NCI-H524 treated with DMSO at 0.1 percent for 48 hours (cell line): ENCODE measurements around the gene EIF3L.
A peak's percentile ranks its signal among the peaks of the same experiment; 100 is the strongest.
"Not testable (repeated sequence)": the region's sequence is repeated elsewhere in the genome, so short reads cannot be mapped to it uniquely, and the experiment has no call there.

ENCODE experiments used
- DNase-seq: peaks from one replicate; lab custom pipeline; 2025; lab: John Stamatoyannopoulos, UW

Gene EIF3L

DNA sequence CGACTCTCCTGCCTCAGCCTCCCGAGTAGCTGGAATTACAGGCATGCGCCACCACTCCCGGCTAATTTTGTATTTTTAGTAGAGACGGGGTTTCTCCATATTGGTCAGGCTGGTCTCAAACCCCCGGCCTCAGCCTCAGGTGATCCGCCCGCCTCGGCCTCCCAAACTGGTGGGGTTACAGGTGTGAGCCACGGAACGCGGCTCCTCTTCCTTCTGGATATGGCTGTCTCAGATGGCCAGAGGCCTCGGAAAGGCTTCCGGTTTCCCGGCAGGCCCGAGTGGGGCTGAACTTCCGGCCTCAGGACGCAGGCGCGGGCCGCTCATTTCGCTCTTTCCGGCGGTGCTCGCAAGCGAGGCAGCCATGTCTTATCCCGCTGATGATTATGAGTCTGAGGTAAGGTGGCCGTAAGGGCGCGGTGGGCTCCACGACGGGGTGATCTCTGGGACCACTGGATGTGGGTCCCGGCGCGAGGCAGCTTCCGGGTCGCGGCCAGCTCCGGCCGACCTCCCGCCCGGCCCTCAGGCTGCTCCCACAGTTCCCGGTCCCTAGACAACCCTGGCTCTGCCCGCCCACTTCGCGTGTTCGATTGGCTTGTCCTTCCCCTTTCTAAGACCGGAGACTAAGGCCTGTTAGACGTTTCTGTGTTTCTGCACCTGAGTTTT lies at the start of gene EIF3L:
Gene EIF3L (plus strand): TSS at position 331 of the 663 bp plus-strand sequence. CDS start 31 bp downstream, at position 362.
- DNase-seq: peak; percentile 45

DNA sequence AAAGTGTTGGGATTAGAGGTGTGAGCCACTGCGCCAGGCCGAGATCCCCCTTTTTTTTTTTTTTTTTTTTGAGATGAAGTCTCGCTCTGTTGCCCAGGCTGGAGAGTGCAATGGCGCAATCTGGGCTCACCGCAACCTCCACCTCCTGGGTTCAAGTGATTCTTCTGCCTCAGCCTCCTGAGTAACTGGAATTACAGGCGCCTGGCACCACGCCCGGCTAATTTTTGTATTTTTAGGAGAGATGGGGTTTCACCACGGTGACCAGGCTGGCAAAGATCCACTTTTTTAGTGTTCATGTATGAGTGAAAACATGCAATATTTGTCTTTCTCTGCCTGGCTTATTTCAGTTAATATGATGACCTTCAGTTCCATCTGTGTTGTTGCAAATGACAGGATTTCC lies 49.2 kb upstream of the EIF3L start:
- not testable (repeated sequence) for DNase-seq

DNA sequence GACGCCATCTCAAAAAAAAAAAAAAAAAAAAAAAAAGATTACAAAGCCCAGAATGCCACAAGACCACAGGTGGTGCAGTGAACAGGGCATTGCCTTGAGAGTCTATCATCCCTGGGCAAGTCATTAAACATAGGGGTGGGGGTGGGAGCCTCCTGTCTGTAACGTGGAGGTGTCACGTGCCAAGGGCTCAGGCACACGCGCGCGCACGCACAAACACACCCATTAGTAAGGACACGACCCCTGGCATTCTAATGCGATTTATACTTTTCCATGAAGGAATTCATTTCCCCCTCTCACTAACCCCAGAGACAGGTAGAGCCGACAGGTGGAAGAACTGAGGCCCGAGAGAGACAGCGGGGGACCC lies 47.3 kb upstream of the EIF3L start:
- no peak for DNase-seq

DNA sequence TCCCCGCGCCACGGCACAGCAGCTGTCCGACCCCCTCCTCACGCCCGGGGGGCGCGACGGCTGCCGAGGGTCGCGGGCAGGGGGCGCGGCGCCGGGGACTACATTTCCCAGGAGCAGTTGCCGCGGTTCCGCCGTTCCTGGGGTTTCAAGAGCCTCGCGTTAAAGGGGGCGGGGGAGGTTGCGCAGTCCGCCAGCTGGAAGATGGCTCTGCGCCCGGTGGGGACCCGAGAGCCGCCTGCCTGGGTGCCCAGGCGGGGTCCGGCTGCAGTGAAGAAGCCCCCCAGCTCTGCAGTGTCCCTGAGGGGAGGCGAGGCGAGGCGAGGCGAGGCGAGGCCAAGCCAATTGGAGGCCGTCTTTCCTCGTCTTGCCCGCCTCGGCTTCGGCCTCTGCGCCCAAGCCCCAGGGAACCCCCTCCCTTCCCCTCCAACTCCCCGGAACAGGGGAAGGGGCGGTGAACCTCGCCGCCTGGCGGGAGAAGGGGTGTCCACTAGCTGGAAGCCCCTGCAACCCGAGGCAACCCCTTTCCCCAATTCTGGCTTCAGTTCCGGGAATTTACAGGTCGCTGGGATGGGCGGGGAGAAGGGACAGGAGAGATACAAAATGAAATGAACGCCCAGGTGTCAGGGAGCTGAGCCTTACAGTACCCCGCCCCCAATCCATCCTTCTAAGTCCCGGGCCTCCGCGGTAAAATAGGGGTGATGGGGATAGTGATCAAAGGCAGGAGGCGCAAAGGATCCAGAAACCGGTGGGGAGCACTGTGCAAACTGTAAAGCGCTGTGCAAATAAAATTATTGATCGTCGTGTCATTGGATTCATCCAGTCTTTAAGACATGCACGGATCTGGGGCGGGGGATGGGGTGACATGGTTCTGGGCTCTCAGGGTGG lies 46.7 kb upstream of the EIF3L start:
- DNase-seq: no peak

DNA sequence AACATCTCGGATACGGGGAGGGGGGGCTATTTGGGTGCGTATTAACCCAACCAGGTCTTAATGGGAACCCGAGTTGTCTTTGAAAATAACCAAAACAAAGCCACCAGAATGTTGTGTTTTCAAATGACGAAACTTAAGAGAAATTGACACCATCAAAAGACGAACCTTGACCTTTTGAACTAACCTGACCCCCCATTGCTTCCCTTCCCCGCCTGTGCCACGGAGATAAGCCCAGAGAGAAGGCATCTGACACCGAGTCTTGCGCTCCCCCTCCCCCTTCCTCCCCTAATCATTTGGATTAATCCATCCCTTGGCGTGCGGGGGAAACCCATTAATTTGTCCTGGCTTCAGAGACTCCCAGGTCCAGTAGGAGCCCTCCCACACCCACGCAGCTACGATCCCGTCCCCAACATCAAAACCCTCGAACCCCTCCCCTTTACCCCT lies 46.0 kb upstream of the EIF3L start:
- DNase-seq: no peak

DNA sequence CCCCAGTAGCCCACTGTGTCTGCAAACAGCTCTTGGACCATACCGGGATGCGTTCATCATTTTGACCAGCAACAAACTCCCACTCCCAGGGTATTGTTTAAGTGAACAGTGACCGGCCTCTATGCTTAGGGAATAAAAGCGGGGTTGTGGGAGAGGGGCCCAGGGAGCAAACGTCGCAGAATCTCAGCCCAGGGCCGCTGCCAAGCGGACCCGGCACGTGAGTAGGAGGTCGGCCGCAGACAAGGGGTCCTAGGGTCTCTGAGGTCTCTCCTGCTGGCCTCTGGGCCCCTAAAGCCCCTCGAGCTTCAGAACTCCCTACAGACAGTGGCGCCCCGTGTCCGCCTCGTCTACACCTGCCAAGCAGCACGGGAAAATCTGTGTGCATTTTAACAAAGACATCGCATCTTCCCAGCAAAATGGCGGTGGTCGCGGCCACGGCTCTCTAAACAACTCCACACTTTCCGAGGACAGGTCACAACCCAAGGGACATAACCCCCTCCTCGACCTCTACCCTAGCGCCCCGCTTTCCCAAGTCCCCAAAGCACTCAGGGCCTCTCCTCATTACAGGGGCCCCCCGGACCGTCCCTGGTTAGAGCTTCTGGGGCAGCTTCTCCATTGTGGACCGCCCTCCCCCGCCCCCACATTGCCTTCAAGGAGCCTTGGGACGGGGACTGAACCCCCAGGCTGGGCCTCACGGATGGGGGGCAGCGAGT lies 45.4 kb upstream of the EIF3L start:
- no peak for DNase-seq

DNA sequence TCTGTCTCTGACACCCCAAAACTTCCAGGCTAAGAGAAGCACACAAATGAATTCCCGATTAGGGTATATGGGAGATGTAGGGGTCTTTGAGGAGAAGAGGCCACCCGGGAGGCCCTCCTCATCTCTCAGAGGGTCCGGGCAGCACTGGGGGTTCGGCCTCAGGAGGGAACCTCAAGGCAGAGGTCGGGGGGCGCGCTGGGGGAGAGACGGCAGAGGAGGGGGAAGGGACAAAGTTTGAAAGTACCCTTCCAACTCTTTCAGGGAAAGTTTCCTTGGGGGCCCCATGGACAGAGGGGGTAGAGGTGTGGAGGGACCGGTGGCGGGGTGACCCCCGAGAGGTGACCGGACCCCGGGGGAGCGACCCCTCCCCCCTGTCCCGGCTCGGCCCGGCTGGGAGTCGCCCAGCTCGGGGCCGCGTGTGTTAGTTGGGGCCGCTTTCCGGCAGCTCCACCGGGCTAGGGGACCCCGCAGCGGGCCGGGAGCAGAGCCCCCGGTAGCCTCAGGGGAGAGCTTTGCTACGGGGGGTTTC lies 44.8 kb upstream of the EIF3L start:
- no peak for DNase-seq

DNA sequence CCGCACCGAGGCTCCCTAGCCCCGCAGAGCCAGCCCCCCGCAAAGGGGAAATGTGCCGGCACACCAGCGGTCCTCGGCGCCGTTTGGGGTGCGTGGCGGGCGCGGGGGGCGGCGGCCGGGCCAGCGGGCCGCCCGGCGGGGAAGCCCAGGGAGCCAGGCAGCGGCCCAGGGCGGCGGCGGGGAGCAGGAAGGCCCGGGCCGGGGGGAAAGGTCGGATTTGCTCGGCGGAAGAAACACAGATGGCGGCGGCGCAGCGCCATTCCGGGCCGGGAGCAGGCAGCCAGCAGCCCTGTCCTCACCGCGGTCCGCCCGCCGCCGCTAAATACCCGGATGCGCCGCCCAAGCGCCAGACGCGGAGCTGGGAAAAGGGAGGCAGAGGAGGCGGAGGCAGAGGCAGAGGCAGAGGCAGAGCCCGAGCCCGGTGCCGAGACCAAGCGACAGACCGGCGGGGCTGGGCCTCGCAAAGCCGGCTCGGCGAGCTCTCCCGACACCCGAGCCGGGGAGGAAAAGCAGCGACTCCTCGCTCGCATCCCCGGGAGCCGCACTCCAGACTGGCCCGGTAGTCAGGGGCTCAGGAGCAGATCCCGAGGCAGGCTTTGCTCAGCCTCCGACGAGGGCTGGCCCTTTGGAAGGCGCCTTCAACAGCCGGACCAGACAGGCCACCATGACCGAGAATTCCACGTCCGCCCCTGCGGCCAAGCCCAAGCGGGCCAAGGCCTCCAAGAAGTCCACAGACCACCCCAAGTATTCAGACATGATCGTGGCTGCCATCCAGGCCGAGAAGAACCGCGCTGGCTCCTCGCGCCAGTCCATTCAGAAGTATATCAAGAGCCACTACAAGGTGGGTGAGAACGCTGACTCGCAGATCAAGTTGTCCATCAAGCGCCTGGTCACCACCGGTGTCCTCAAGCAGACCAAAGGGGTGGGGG lies 44.1 kb upstream of the EIF3L start:
- DNase-seq: no peak

DNA sequence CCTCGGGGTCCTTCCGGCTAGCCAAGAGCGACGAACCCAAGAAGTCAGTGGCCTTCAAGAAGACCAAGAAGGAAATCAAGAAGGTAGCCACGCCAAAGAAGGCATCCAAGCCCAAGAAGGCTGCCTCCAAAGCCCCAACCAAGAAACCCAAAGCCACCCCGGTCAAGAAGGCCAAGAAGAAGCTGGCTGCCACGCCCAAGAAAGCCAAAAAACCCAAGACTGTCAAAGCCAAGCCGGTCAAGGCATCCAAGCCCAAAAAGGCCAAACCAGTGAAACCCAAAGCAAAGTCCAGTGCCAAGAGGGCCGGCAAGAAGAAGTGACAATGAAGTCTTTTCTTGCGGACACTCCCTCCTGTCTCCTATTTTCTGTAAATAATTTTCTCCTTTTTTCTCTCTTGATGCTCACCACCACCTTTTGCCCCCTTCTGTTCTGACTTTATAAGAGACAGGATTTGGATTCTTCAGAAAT lies 43.4 kb upstream of the EIF3L start:
- DNase-seq: no peak

DNA sequence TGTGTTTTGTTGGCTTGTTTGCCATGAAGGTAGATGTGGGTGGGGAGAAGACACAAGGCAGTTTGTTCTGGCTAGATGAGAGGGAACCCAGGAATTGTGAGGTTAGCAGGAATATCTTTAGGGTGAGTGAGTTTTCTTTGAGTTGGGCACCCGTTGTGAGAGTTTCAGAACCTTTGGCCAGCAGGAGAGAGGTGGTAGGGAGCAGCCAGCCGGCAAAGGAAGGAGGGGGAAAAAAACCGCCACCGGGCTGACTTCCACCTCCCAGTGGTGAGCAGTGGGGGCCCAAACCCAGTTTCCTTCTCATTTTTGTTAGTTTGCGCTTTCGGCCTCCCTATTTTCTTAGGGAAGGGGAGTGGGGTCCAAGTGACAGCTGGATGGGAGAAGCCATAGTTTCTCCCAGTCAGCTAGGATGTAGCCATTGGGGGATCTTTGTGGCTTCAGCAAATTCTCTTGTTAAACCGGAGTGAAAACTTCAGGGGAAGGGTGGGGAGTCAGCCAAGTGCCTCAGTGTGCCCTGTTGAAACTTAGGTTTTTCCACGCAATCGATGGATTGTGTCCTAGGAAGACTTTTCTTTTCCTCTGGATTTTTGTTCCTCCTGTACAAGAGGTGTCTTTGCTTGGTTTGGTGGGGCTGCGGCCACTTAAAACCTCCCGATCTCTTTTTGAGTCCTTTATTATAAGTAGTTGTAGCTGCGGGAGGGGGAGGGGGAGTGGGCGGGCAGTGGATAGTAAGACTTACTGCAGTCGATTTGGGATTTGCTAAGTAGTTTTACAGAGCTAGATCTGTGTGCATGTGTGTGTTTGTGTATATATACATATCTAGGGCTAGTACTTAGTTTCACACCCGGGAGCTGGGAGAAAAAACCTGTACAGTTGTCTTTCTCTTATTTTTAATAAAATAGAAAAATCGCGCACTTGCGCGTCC lies 42.5 kb upstream of the EIF3L start:
- DNase-seq: no peak

DNA sequence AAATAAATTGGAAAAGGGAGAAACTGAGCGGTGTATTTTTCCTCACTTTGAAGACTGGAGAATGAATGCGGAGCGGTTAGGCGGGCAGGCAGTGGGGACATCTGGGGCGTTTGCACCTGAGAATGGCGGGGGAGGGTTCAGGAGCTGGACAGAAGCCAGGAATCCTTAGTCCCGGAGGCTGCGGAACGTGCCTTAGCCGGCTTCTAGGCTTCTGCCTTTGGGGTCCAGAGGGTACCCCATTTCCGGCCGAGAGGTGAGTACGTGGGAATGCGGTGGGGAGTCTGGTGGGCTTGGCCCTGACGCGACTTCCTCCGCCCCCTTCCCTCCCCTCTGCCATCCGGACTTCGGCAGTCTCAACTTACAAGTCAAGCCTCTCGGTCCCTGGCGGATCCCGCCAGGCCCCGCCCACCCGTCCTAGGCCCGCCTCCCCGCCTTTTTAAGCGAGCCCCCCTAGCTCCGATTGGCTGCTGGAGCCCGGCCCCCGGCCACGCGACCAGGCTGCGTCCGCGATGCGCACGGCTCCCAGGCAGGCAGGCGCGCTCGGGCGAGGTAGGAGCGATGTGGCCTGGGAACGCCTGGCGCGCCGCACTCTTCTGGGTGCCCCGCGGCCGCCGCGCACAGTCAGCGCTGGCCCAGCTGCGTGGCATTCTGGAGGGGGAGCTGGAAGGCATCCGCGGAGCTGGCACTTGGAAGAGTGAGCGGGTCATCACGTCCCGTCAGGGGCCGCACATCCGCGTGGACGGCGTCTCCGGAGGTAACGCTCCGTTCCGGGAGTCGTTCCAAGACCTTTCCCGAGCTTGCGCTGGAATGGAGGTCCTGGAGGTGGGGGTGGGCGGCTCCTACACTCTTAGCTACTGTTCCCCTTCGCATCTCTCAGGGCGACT lies 41.6 kb upstream of the EIF3L start, which contains the start of gene GCAT:
Gene GCAT (plus strand): TSS at position 525 of the 884 bp plus-strand sequence. CDS start 34 bp downstream, at position 559.
- peak; percentile 93 for DNase-seq

DNA sequence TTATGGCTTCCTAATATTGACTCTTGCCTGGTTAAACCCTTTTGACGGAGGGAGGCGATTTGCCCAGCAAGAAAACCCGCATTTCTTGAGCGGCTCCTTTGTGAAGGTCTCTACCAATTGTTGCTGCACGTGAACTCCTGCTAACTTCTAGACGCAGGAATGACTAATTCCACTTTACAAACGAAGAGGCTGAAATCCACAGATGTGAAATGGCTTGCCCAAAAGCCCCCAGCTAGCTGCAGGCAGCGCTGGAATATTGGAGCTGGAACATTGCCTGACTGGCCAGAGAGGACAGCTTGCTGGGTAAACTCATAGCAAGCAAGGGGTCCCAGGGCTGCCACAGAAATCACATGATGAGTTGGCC lies 40.9 kb upstream of the EIF3L start:
- DNase-seq: no peak

DNA sequence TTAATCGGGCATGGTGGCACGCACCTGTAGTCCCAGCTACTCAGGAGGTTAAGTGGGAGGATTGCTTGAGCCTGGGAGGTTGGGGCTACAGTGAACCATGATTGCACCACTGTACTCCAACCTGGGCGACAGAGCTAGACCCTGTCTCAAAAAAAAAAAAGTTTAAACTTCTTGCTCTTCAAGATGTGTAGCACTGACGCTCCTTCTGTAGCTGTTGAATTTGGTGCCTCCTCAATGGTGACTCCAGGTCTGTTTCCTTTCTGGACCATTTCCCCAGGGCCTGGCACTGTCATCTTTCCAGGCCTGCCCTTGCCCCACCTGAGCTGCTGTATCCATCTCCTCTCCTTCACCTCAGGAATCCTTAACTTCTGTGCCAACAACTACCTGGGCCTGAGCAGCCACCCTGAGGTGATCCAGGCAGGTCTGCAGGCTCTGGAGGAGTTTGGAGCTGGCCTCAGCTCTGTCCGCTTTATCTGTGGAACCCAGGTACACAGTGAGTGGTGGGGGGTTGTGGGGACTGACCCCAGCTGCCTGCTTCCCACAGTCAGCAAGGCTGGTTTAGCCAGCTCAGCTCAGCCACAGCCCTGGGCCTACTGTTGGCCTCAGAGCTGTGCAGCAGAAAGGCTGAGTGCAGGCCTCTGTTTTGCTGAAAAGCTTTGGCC lies 39.4 kb upstream of the EIF3L start:
- no peak for DNase-seq

DNA sequence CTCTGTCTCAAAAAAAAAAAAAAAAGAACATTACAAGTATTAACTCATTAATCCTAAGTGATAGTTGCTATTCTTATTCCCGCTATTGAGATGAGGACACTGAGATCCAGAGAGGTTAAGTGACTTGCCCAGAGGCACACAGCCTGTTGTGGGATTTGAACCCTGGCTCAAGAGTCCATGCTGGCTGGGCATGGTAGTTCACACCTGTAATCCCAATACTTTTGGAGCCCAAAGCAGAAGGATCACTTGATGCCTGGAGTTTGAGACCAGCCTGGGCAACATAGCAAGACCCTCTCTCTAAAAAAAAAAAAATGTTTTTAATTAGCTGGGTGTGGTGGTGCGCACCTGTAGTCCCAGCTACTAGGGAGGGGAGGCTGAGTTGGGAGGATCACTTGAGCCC lies 37.4 kb upstream of the EIF3L start:
- no peak for DNase-seq

DNA sequence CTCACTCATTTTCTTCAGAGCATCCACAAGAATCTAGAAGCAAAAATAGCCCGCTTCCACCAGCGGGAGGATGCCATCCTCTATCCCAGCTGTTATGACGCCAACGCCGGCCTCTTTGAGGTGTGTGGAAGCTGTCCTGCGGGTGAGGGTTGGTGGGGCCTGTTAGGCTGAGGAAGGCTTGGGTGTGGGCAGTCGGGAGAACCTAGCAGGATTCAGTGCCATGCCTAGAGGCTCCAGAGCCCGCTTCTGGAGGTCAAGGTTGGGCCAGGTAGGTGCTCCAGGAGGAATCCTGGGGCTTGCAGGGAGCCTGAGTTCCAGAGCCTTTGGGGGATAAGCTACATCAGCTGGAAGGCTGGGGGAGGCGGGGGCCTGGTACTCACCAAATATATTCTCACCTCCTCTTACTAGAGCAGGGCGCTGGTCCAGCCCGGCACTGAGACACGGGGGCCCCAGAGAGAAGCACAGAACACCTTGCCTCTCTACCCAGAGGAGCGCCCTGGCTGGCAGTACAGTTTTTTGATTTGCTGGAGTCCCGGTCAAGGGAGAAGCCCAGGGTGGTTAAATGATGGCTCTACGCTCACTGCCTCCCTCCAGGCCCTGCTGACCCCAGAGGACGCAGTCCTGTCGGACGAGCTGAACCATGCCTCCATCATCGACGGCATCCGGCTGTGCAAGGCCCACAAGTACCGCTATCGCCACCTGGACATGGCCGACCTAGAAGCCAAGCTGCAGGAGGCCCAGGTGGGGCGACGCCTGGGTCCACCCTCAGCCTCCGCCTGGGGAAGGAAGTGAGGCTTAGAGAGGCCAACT lies 36.1 kb upstream of the EIF3L start:
- no peak for DNase-seq

DNA sequence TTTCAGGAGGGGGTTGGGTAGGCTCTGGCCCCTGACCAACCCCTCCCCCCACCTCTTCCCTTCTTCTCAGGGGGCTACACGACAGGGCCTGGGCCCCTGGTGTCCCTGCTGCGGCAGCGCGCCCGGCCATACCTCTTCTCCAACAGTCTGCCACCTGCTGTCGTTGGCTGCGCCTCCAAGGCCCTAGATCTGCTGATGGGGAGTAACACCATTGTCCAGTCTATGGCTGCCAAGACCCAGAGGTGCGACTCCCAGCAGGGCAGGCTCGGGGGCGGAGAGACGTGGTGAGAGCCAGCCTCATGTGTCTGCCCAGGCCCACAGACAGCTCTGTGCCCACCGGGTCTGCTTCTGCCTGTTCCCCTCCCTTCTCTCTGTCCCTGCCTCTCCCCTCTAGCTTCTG lies 33.6 kb upstream of the EIF3L start:
- DNase-seq: no peak

DNA sequence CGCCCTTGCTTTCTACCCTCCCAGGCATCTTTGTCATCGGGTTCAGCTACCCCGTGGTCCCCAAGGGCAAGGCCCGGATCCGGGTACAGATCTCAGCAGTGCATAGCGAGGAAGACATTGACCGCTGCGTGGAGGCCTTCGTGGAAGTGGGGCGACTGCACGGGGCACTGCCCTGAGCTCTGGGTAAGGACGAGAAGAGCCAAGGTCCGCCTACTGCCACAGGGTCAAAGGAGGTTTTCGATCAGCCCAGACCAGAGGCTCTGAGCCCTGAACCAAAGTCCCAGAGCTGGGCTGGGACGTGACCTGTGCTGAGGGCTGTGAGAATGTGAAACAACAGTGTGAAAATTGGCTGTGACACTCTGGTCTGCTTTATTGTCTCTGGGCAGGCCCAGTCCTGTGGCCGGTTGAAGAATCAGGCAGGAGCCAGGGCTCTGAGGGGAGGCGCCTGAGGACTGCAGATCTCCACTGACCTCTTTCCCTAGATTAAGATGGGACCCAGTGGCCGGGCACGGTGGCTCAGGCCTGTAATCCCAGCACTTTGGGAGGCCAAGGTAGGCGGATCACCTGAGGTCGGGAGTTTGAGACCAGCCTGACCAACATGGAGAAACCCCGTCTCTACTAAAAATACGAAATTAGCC lies 32.6 kb upstream of the EIF3L start:
- DNase-seq: no peak
